Thoracic aorta (tissue), 2 donors: ENCODE results near the gene RIT2. TPM values are rescaled to one million over a fixed set of nuclear protein-coding genes. Genes with fewer than 3 reads are reported as not detected.

Experiments
- ATAC-seq: fragments of 150-250 bp; one replicate; pipeline ENCODE4 v1.8.0; 2017; ENCODE audit warnings: low read depth; ENCODE audit not compliant: insufficient number of reproducible peaks, low FRiP score
- DNase-seq: peaks from one replicate; pipeline ENCODE4 v3.0.0-alpha.2; 2020; ENCODE audit warnings: low spot score
- H3K27ac ChIP-seq, 2 donors: fragments of 200-600 bp; sonication (generic); 1 replicate in 1 of 2; 2 replicates in 1 of 2; pipeline ENCODE4 v1.5.1; 2016; ENCODE audit warnings: mild to moderate bottlenecking in 2 of 2, moderate library complexity in 2 of 2
- H3K27me3 ChIP-seq: fragments of 200-600 bp; sonication (generic); replicated peaks from 2 replicates; pipeline ENCODE4 v1.6.0; 2016; ENCODE audit warnings: mild to moderate bottlenecking; ENCODE audit not compliant: insufficient read depth
- H3K36me3 ChIP-seq: fragments of 200-600 bp; sonication (generic); one replicate; pipeline ENCODE4 v1.5.1; 2016
- H3K4me1 ChIP-seq, 2 donors: fragments of 200-600 bp; sonication (generic); 1 replicate in 1 of 2; 2 replicates in 1 of 2; pipeline versions ENCODE4 v1.5.1 to v1.6.0; 2016; ENCODE audit warnings: low read depth in 2 of 2, mild to moderate bottlenecking in 1 of 2; ENCODE audit not compliant: control insufficient read depth in 1 of 2
- H3K4me3 ChIP-seq: fragments of 200-600 bp; sonication (generic); 2 replicates; pipeline ENCODE4 v1.5.1; 2016; ENCODE audit warnings: mild to moderate bottlenecking
- H3K9me3 ChIP-seq: fragments of 200-600 bp; sonication (generic); 2 replicates; pipeline ENCODE4 v1.5.1; 2016
- CTCF ChIP-seq: fragments of 200-600 bp; sonication (generic); IDR thresholded peaks from one replicate; pipeline ENCODE4 v1.5.1; 2019; ENCODE audit warnings: antibody characterized with exemption
- total RNA-seq, 2 donors: library from RNA; depleted of rRNA; stranded (reverse); fragments of >200 nt; gene quantifications; one replicate each; pipeline versions ENCODE4 v1.1.0 to v1.2.3, GENCODE V29; 2016

RIT2 gene
- total RNA-seq, 2 donors from 2014 or later, result not detected

- DNase-seq, result no peak
Observed at GRCh38 chr18:43022874-43023273, 92.6 kb downstream of the RIT2 start.

GRCh38 chr18:43017622-43018021, 97.9 kb downstream of the RIT2 start:
- H3K9me3 ChIP-seq, result no peaks in the 10 kb centered on the region
- no peak for ATAC-seq

More at GRCh38 chr18:43022874-43023273, 92.6 kb downstream of the RIT2 start:
- no peak overlapping the region for H3K27ac ChIP-seq
- no peak overlapping the region for H3K4me3 ChIP-seq
- H3K4me1 ChIP-seq, result no peaks in the 10 kb centered on the region
- no peaks in the 10 kb centered on the region for H3K27me3 ChIP-seq
- no peak for ATAC-seq
- H3K36me3 ChIP-seq, result no peaks in the 10 kb centered on the region
- no peaks in the 10 kb centered on the region for H3K9me3 ChIP-seq
- no peak for TF ChIP-seq CTCF

GRCh38 chr18:43013486-43013885, 102.0 kb downstream of the RIT2 start:
- no peak for ATAC-seq

More at GRCh38 chr18:43017622-43018021, 97.9 kb downstream of the RIT2 start:
- no peaks in the 10 kb centered on the region for H3K4me1 ChIP-seq
- DNase-seq, result no peak
- H3K27ac ChIP-seq, result no peak overlapping the region
- no peaks in the 10 kb centered on the region for H3K36me3 ChIP-seq
- TF ChIP-seq CTCF, result no peak
- H3K4me3 ChIP-seq, result no peak overlapping the region
- no peaks in the 10 kb centered on the region for H3K27me3 ChIP-seq

GRCh38 chr18:43012951-43013350, 102.5 kb downstream of the RIT2 start:
- no peaks in the 10 kb centered on the region for H3K36me3 ChIP-seq
- H3K4me1 ChIP-seq, result no peaks in the 10 kb centered on the region
- no peak for DNase-seq
- H3K9me3 ChIP-seq, result no peaks in the 10 kb centered on the region
- no peak for TF ChIP-seq CTCF
- H3K27me3 ChIP-seq, result no peaks in the 10 kb centered on the region
- no peak for ATAC-seq
- H3K27ac ChIP-seq, result no peak overlapping the region
- H3K4me3 ChIP-seq, result no peak overlapping the region

More at GRCh38 chr18:43013486-43013885, 102.0 kb downstream of the RIT2 start:
- Histone ChIP-seq H3K27me3 (no peaks in the 10 kb centered on the region), H3K9me3 (no peaks in the 10 kb centered on the region), H3K4me1 (no peaks in the 10 kb centered on the region), H3K27ac (no peak overlapping the region), H3K4me3 (no peak overlapping the region), H3K36me3 (no peaks in the 10 kb centered on the region)
- no peak for DNase-seq
- no peak for TF ChIP-seq CTCF

GRCh38 chr18:43010611-43011010, 104.9 kb downstream of the RIT2 start:
- Histone ChIP-seq H3K27me3 (no peaks in the 10 kb centered on the region), H3K4me3 (no peak overlapping the region), H3K9me3 (no peaks in the 10 kb centered on the region), H3K27ac (no peak overlapping the region), H3K4me1 (no peaks in the 10 kb centered on the region), H3K36me3 (no peaks in the 10 kb centered on the region)
- no peak for TF ChIP-seq CTCF
- no peak for ATAC-seq
- DNase-seq, result no peak
